Measurements from ENCODE around the gene SLC48A1.

Gene SLC48A1

DNA sequence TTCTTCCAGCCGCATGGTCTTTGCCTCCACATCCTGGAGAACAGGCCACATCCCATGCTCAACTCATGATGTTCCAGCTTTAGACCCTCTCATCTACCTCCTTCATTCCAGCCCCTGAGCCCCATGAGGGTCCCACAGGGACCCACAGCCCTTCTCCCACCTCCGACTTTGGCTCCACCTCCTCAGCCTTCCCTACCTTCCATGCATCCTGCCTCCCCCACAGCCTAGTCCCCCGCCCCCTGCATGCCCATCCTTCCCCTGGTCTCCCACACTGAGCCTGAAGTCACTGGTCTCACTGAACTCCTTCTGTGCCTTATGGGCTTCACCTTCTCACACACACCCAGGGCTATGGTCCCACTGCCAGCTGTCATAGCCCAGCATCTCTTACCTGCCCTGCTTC is 24.1 kb upstream of the SLC48A1 start:
- Histone ChIP-seq H3K27me3 (ENCODE audit: insufficient read depth, poor library complexity, severe bottlenecking) (no peaks in the 10 kb centered on the region), H3K27ac (replicated peaks) (no peak overlapping the region), H3K4me3 (replicated peaks; ENCODE audit: insufficient read depth, low read length) (no peak overlapping the region)
- TF ChIP-seq, protein P1, sequence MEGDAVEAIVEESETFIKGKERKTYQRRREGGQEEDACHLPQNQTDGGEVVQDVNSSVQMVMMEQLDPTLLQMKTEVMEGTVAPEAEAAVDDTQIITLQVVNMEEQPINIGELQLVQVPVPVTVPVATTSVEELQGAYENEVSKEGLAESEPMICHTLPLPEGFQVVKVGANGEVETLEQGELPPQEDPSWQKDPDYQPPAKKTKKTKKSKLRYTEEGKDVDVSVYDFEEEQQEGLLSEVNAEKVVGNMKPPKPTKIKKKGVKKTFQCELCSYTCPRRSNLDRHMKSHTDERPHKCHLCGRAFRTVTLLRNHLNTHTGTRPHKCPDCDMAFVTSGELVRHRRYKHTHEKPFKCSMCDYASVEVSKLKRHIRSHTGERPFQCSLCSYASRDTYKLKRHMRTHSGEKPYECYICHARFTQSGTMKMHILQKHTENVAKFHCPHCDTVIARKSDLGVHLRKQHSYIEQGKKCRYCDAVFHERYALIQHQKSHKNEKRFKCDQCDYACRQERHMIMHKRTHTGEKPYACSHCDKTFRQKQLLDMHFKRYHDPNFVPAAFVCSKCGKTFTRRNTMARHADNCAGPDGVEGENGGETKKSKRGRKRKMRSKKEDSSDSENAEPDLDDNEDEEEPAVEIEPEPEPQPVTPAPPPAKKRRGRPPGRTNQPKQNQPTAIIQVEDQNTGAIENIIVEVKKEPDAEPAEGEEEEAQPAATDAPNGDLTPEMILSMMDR (IDR thresholded peaks at IDR 0.05; ENCODE audit: insufficient read depth, low read length), result no peak
- TF ChIP-seq POLR2AphosphoS5 (IDR thresholded peaks at IDR 0.05; ENCODE audit: low read depth) (no peak), GABPA (IDR thresholded peaks at IDR 0.05; ENCODE audit: low read depth) (no peak), SPI1 (IDR thresholded peaks at IDR 0.05; ENCODE audit: borderline replicate concordance, low read depth) (no peak)
- DNase-seq (ENCODE audit: low read depth in 1 of 2, low spot score in 1 of 2), result no peak

DNA sequence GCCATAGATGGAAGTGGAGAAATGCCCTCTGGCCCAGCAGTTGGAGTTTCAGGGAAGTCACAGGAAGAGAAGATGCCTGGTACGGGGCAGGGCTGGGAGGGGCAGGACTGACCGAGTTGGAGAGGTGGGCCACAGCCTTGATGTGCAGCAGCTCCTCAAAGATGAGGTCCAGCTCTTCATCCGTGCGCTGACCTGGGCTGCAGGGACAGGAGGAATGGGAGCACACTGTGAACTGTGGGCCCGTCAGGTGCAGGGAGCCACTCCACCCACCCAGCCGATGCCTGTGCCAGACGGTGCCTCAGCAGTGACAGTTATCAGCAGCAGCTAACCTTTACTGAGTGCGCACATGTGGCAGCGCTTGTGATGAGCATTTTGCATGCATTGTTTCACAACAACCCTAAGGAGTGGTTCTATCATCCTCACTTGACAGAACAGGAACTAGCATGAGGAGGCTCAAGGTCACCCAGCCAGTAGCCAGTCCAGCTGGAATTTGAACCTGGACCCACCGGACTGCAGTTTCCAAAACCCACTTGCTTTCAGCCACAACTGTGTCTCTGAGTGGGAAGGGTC is 22.7 kb upstream of the SLC48A1 start:
- H3K27me3 ChIP-seq (ENCODE audit: insufficient read depth, poor library complexity, severe bottlenecking), result no peaks in the 10 kb centered on the region
- no peak overlapping the region for H3K4me3 ChIP-seq (replicated peaks; ENCODE audit: insufficient read depth, low read length)
- peak; percentile 15; the same call in 1 of the 2 replicates for TF ChIP-seq SPI1 (IDR thresholded peaks at IDR 0.05; ENCODE audit: borderline replicate concordance, low read depth)
- TF ChIP-seq, protein P2, sequence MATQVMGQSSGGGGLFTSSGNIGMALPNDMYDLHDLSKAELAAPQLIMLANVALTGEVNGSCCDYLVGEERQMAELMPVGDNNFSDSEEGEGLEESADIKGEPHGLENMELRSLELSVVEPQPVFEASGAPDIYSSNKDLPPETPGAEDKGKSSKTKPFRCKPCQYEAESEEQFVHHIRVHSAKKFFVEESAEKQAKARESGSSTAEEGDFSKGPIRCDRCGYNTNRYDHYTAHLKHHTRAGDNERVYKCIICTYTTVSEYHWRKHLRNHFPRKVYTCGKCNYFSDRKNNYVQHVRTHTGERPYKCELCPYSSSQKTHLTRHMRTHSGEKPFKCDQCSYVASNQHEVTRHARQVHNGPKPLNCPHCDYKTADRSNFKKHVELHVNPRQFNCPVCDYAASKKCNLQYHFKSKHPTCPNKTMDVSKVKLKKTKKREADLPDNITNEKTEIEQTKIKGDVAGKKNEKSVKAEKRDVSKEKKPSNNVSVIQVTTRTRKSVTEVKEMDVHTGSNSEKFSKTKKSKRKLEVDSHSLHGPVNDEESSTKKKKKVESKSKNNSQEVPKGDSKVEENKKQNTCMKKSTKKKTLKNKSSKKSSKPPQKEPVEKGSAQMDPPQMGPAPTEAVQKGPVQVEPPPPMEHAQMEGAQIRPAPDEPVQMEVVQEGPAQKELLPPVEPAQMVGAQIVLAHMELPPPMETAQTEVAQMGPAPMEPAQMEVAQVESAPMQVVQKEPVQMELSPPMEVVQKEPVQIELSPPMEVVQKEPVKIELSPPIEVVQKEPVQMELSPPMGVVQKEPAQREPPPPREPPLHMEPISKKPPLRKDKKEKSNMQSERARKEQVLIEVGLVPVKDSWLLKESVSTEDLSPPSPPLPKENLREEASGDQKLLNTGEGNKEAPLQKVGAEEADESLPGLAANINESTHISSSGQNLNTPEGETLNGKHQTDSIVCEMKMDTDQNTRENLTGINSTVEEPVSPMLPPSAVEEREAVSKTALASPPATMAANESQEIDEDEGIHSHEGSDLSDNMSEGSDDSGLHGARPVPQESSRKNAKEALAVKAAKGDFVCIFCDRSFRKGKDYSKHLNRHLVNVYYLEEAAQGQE (IDR thresholded peaks at IDR 0.05; ENCODE audit: insufficient replicate concordance, low read depth), result no peak
- no peak overlapping the region for H3K27ac ChIP-seq (replicated peaks)
- peak in 1 of 2 experiments; percentile 83 for DNase-seq (ENCODE audit: low read depth in 1 of 2, low spot score in 1 of 2)

DNA sequence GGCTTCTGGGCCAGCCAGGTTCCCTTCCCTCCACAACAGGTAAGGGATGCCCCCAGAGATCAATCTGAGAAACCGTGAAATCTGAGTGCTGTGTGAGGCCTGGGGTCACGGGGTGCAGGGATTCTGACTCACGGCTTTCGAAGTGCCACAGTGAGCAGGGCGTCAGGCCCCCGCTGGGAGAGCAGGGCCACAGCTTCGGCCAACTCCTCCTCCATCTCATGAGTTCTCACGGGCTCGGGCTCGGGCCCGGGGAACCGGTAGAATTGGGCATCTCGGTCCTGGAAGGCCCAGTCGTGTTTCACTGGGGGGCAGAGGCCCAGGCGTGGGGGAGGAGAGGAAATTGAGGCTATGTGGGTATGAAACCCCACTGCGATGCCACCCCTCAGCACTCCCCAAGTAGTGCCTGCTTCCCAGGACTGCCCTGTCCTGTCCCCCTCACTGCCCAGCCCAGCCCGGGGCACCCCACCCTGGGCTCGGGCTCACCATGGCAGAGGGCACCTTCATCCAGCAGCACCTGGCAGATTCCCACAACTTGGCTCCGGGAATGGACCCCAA is 22.0 kb upstream of the SLC48A1 start:
- H3K27me3 ChIP-seq (ENCODE audit: insufficient read depth, poor library complexity, severe bottlenecking), result no peaks in the 10 kb centered on the region

More for the DNA sequence above, 22.0 kb upstream of the SLC48A1 start:
- no peak overlapping the region for H3K4me3 ChIP-seq (replicated peaks; ENCODE audit: insufficient read depth, low read length)
- TF ChIP-seq, protein P1 (IDR thresholded peaks at IDR 0.05; ENCODE audit: insufficient read depth, low read length), result no peak
- no peak for TF ChIP-seq GABPA (IDR thresholded peaks at IDR 0.05; ENCODE audit: low read depth)
- no peak for TF ChIP-seq POLR2AphosphoS5 (IDR thresholded peaks at IDR 0.05; ENCODE audit: low read depth)
- TF ChIP-seq, protein P2 (IDR thresholded peaks at IDR 0.05; ENCODE audit: insufficient replicate concordance, low read depth), result no peak
- no peak for TF ChIP-seq SPI1 (IDR thresholded peaks at IDR 0.05; ENCODE audit: borderline replicate concordance, low read depth)
- no peak overlapping the region for H3K27ac ChIP-seq (replicated peaks)
- no peak for DNase-seq (ENCODE audit: low read depth in 1 of 2, low spot score in 1 of 2)
